Body of pancreas (tissue), 4 donors: Measurements from ENCODE around the gene ROPN1B.

Source experiments
- POLR2A ChIP-seq, 3 donors: fragments of 450-650 bp; IDR thresholded peaks; one replicate each; pipeline ENCODE4 v1.6.1; 2016; ENCODE audit warnings: antibody characterized with exemption in 3 of 3, mild to moderate bottlenecking in 2 of 3
- TF ChIP-seq, protein P1 (sequence below), 7 experiments: fragments of 450-650 bp in 4 of 7; fragments of 200-600 bp in 3 of 7; sonication (generic) in 3 of 7; IDR thresholded peaks; one replicate each; pipeline ENCODE4 v1.5.1; 2016 to 2019; ENCODE audit warnings: antibody characterized with exemption in 7 of 7

DNA sequence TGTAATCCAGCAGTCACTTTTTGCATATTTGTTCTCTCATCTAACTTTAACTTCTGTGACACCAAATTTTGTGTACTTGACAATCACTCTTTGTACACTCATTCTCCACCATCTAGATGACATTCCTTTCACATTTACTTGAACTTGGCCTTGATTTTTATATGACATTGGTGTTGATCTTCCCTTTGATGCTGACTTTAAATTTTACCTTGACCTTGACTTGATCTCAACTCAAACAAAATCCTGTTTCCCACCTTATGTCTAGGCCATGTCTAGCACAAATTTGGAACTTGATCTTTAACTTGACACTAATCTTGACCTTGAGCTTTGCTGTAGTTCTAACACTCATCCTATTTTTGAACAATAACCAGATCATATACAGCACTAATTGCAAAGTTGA lies 33.2 kb downstream of the ROPN1B start:
- TF ChIP-seq, protein P1, sequence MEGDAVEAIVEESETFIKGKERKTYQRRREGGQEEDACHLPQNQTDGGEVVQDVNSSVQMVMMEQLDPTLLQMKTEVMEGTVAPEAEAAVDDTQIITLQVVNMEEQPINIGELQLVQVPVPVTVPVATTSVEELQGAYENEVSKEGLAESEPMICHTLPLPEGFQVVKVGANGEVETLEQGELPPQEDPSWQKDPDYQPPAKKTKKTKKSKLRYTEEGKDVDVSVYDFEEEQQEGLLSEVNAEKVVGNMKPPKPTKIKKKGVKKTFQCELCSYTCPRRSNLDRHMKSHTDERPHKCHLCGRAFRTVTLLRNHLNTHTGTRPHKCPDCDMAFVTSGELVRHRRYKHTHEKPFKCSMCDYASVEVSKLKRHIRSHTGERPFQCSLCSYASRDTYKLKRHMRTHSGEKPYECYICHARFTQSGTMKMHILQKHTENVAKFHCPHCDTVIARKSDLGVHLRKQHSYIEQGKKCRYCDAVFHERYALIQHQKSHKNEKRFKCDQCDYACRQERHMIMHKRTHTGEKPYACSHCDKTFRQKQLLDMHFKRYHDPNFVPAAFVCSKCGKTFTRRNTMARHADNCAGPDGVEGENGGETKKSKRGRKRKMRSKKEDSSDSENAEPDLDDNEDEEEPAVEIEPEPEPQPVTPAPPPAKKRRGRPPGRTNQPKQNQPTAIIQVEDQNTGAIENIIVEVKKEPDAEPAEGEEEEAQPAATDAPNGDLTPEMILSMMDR (IDR thresholded peaks at IDR 0.05) = no peak
- TF ChIP-seq POLR2A (IDR thresholded peaks at IDR 0.05) = no peak
